IMR-90 (cell line): ENCODE data around the gene LDB2. TPM values are rescaled to one million over a fixed set of nuclear protein-coding genes. Genes with fewer than 3 reads are reported as not detected.

Source experiments
- ATAC-seq: fragments of 200-7000 bp; cut with Tn5 transposase; 2 replicates; pipeline ENCODE4 v1.9.1; 2020; ENCODE audit warnings: low read depth, mild to moderate bottlenecking, moderate library complexity
- BruUV-seq: library from RNA; stranded (reverse); fragments of 400-500 nt; replicated peaks from 2 replicates; lab custom pipeline; 2021; lab: Mats Ljungman, UMichigan
- CTCF ChIA-PET: fragments of 300-600 bp; formaldehyde crosslinking; extraction: SDS; loops from one replicate; lab custom pipeline; 2021; ENCODE audit warnings: antibody characterized with exemption; lab: Yijun Ruan, JAX
- POLR2A ChIA-PET: fragments of 300-600 bp; sonication (Branson Sonifier 250); formaldehyde crosslinking; loops from one replicate; lab custom pipeline; 2022; ENCODE audit warnings: antibody characterized with exemption; ENCODE audit not compliant: unreplicated experiment; lab: Charles Lee
- DNase-seq: peaks from one replicate; pipeline ENCODE4 v3.0.0; 2013
- H2AFZ ChIP-seq: replicated peaks from 2 replicates; pipeline ENCODE3; 2013; ENCODE audit warnings: low read length, mild to moderate bottlenecking; ENCODE audit not compliant: poor library complexity
- H2AK5ac ChIP-seq: 2 replicates; pipeline ENCODE4 v1.6.1; 2013; ENCODE audit warnings: low read depth, low read length, inconsistent platforms
- H2AK9ac ChIP-seq: replicated peaks from 2 replicates; pipeline ENCODE3; 2013; ENCODE audit warnings: mild to moderate bottlenecking, low read depth, low read length, moderate library complexity; ENCODE audit not compliant: poor library complexity
- H2BK120ac ChIP-seq: 2 replicates; pipeline ENCODE4 v1.6.1; 2013; ENCODE audit warnings: low read depth, low read length, inconsistent platforms
- H2BK15ac ChIP-seq: 3 replicates; pipeline ENCODE4 v1.6.1; 2013; ENCODE audit warnings: low read depth, low read length, inconsistent platforms
- H2BK20ac ChIP-seq: 2 replicates; pipeline ENCODE4 v1.6.1; 2013; ENCODE audit warnings: low read depth, mild to moderate bottlenecking, inconsistent platforms, low read length, moderate library complexity
- H2BK5ac ChIP-seq: 2 replicates; pipeline ENCODE4 v1.6.1; 2013; ENCODE audit warnings: mild to moderate bottlenecking, low read depth, low read length, inconsistent platforms; ENCODE audit not compliant: poor library complexity, severe bottlenecking
- H3K14ac ChIP-seq: replicated peaks from 2 replicates; pipeline ENCODE4 v1.6.1; 2013; ENCODE audit warnings: low read depth, low read length, inconsistent platforms
- H3K18ac ChIP-seq: 2 replicates; pipeline ENCODE4 v1.6.1; 2013; ENCODE audit warnings: low read depth, low read length, control low read depth
- H3K23ac ChIP-seq: 2 replicates; pipeline ENCODE4 v1.6.1; 2013; ENCODE audit warnings: low read depth, low read length, inconsistent platforms
- H3K27ac ChIP-seq: 2 replicates; pipeline ENCODE4 v1.5.1; 2013; ENCODE audit warnings: mild to moderate bottlenecking, control low read depth, low read length; ENCODE audit not compliant: insufficient read depth
- H3K27me3 ChIP-seq: 2 replicates; pipeline ENCODE4 v1.6.1; 2013; ENCODE audit warnings: low read length; ENCODE audit not compliant: control insufficient read depth, insufficient read depth
- H3K36me3 ChIP-seq: 2 replicates; pipeline ENCODE4 v1.6.1; 2013; ENCODE audit warnings: low read length, mixed read lengths; ENCODE audit not compliant: control insufficient read depth, insufficient read depth
- H3K4ac ChIP-seq: 2 replicates; pipeline ENCODE4 v1.6.1; 2013; ENCODE audit warnings: low read depth, low read length, inconsistent platforms
- H3K4me1 ChIP-seq: 2 replicates; pipeline ENCODE4 v1.6.1; 2013; ENCODE audit warnings: low read length, mixed read lengths; ENCODE audit not compliant: control insufficient read depth, insufficient read depth
- H3K4me2 ChIP-seq: 2 replicates; pipeline ENCODE4 v1.6.1; 2013; ENCODE audit warnings: low read depth, mild to moderate bottlenecking, control low read depth, low read length, moderate library complexity
- H3K4me3 ChIP-seq: 2 replicates; pipeline ENCODE4 v1.5.1; 2013; ENCODE audit warnings: low read depth, mild to moderate bottlenecking, control low read depth, low read length, moderate library complexity; ENCODE audit not compliant: insufficient read depth
- H3K56ac ChIP-seq: 2 replicates; pipeline ENCODE4 v1.6.1; 2013; ENCODE audit warnings: low read length, inconsistent platforms; ENCODE audit not compliant: insufficient read depth; ENCODE audit errors: extremely low read depth
- H3K79me1 ChIP-seq, 2 experiments: 2 replicates each; pipeline ENCODE4 v1.6.1; 2013; ENCODE audit warnings: low read length in 2 of 2, inconsistent platforms in 1 of 2, low read depth in 1 of 2
- H3K9ac ChIP-seq: 2 replicates; pipeline ENCODE4 v1.6.1; 2013; ENCODE audit warnings: low read depth, low read length, control low read depth
- H3K9me1 ChIP-seq: 2 replicates; pipeline ENCODE4 v1.6.1; 2013; ENCODE audit warnings: low read length, inconsistent platforms; ENCODE audit not compliant: insufficient read depth
- H3K9me3 ChIP-seq: 2 replicates; pipeline ENCODE4 v1.6.1; 2013; ENCODE audit warnings: low read length; ENCODE audit not compliant: control insufficient read depth, insufficient read depth
- H4K20me1 ChIP-seq: 2 replicates; pipeline ENCODE4 v1.6.1; 2013; ENCODE audit warnings: low read length, inconsistent platforms; ENCODE audit not compliant: insufficient read depth
- H4K5ac ChIP-seq: 2 replicates; pipeline ENCODE4 v1.6.1; 2013; ENCODE audit warnings: mild to moderate bottlenecking, low read depth, low read length, control low read depth
- H4K8ac ChIP-seq, 2 experiments: 2 replicates each; pipeline ENCODE4 v1.6.1; 2013; ENCODE audit warnings: low read depth in 2 of 2, low read length in 2 of 2, control low read depth in 1 of 2, inconsistent platforms in 1 of 2
- H4K91ac ChIP-seq: 2 replicates; pipeline ENCODE4 v1.6.1; 2013; ENCODE audit warnings: low read depth, low read length, inconsistent platforms; ENCODE audit not compliant: insufficient read depth
- CHD1 ChIP-seq: IDR thresholded peaks from 2 replicates; pipeline ENCODE4 v1.6.1; 2012; ENCODE audit warnings: low read depth, low read length, improper control_type of control experiment
- FOS ChIP-seq: fragments of 150-350 bp; IDR thresholded peaks from 2 replicates; pipeline ENCODE4 v1.6.1; 2016; ENCODE audit warnings: low read depth, low read length
- MAFK ChIP-seq: IDR thresholded peaks from 2 replicates; pipeline ENCODE4 v1.6.1; 2012; ENCODE audit warnings: low read depth, low read length, improper control_type of control experiment
- MAZ ChIP-seq: IDR thresholded peaks from 2 replicates; pipeline ENCODE4 v1.6.1; 2012; ENCODE audit warnings: low read depth, mild to moderate bottlenecking, low read length, improper control_type of control experiment, moderate library complexity, borderline replicate concordance
- SMC3 ChIP-seq: fragments of 150-350 bp; IDR thresholded peaks from 2 replicates; pipeline ENCODE4 v1.6.1; 2016; ENCODE audit warnings: low read depth, mild to moderate bottlenecking, antibody characterized with exemption, low read length, moderate library complexity
- USF2 ChIP-seq: fragments of 150-350 bp; IDR thresholded peaks from 2 replicates; pipeline ENCODE4 v1.6.1; 2017; ENCODE audit warnings: mild to moderate bottlenecking, antibody characterized with exemption, low read length, low read depth
- WGBS, 2 experiments: methylation state at CpG; one replicate each; pipeline versions ENCODE4 v1.1.5 to v1.1.7; 2013; ENCODE audit warnings: missing lambda C conversion rate in 2 of 2; ENCODE audit not compliant: insufficient read length in 1 of 2; ENCODE audit errors: extremely low coverage in 2 of 2; 5-methylcytosine and 5-hydroxymethylcytosine counted together
- dilution Hi-C: fragments of 300-500 bp; cut with HindIII; formaldehyde crosslinking; loops from one replicate; pipeline ENCODE4 v1.14.3; 2018; ENCODE audit warnings: low sequenced_read_pairs; ENCODE audit not compliant: unreplicated experiment
- in situ Hi-C: fragments of 300-500 bp; cut with MboI; formaldehyde crosslinking; loops from 3 replicates; pipeline ENCODE4 v1.14.3; 2019; ENCODE audit warnings: low sequenced_read_pairs, inconsistent platforms, mixed read lengths
- intact Hi-C: fragments of 100-400 bp; cut with micrococcal nuclease; formaldehyde crosslinking; loops from 2 replicates; pipeline ENCODE4 v1.10.0; 2022
- polyA plus RNA-seq, 3 experiments: library from polyadenylated mRNA; depleted of rRNA; stranded (reverse); fragments of >200 nt; gene quantifications; 2 replicates each; pipeline ENCODE4 v1.2.3, GENCODE V29; 2012; ENCODE audit warnings: low replicate concordance in 1 of 3
- total RNA-seq: library from RNA; depleted of rRNA; stranded (reverse); fragments of >200 nt; gene quantifications from 2 replicates; pipeline ENCODE4 v1.2.3, GENCODE V29; 2012
- TF ChIP-seq, protein P1 (sequence below): conservative IDR thresholded peaks from 2 replicates; pipeline ENCODE4 v1.5.1; 2012; ENCODE audit warnings: mild to moderate bottlenecking, low read depth, low read length, improper control_type of control experiment

LDB2 gene
- total and polyA plus RNA-seq, 2 of the 4 experiments (the other 2 are of a cell fraction): 67.9 to 116 TPM

DNA sequence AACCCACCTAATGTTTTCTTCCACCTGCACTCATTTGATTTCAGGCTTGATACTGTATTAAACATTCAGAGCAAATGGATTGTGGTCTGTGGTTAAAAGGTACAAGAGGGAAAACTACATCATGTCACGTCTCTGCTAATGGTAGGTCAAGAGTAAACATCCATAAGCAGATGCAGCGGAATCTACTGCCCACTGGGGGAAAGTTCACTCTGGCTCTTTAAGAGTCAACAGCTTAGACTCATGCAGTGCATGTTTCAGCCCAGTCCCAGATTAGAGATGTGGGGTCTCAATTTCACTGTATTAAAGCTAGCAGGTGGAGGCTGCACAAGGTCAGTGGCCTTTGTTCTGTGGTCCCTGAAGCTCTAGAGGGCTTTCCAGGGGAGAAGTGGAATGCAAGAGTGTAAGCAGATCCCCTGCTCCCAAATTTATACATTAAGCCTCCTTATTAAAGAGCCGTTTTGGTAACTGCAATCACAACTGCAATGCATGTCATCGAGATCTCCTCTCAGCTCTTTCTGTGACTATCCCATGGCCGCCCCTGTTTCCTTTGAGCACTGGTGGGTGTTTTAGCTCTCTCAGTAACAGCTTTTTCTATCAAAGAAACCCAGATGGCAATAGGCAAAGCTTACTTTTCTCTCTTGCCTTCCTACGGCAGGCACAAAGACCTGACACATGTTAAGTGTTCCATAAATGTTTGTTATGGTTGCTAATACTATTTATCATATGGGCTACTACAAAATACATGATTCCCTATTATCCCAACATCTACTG is 53.4 kb downstream of the LDB2 start:
- Histone ChIP-seq H2BK5ac (peak overlapping the region; percentile 91), H4K20me1 (no peaks in the 10 kb centered on the region), H3K9ac (peak overlapping the region; percentile 20; the same call in 1 of the 2 replicates), H3K27me3 (no peaks in the 10 kb centered on the region), H3K4me3 (no peak overlapping the region), H2BK20ac (peak overlapping the region; percentile 89), H4K91ac (peak overlapping the region; percentile 76), H3K9me1 (peaks cover 6% of the 10 kb centered on the region; the same call in 1 of the 2 replicates), H2AK9ac (peak overlapping the region; percentile 38), H3K36me3 (no peaks in the 10 kb centered on the region), H2AFZ (peak overlapping the region; percentile 54), H3K14ac (peak overlapping the region; percentile 57), H4K8ac (peak overlapping the region; percentile 2 to 84; a peak in 3 of 4 replicates), H2AK5ac (peak overlapping the region; percentile 62; the same call in 1 of the 2 replicates), H3K79me1 (peaks cover 4 to 34% of the 10 kb centered on the region in 2 experiments; a peak in 2 of 4 replicates), H2BK15ac (peak overlapping the region; percentile 92; the same call in 2 of the 3 replicates), H3K4me1 (peaks cover 11% of the 10 kb centered on the region), H3K56ac (peak overlapping the region; percentile 47; the same call in 1 of the 2 replicates), H3K4ac (peak overlapping the region; percentile 87), H3K23ac (peak overlapping the region; percentile 83), H3K27ac (peak overlapping the region; percentile 76), H3K9me3 (no peaks in the 10 kb centered on the region), H3K18ac (peak overlapping the region; percentile 69), H3K4me2 (peak overlapping the region; percentile 80), H2BK120ac (peak overlapping the region; percentile 87), H4K5ac (peak overlapping the region; percentile 26)
- 11% methylated on average over 3 of the region's 6 CpGs; no CpG with 5 or more reads in 1 of the 2 experiments for WGBS, 2 experiments
- in situ Hi-C loops: no loop called here
- dilution Hi-C loops: no loop called here
- ATAC-seq (peak; percentile 90), DNase-seq (peak; percentile 85)
- no peak for TF ChIP-seq MAFK
- no peak for TF ChIP-seq SMC3
- no peak for TF ChIP-seq MAZ
- no peak for TF ChIP-seq CHD1
- TF ChIP-seq USF2: no peak
- TF ChIP-seq FOS: no peak
- TF ChIP-seq, protein P1, sequence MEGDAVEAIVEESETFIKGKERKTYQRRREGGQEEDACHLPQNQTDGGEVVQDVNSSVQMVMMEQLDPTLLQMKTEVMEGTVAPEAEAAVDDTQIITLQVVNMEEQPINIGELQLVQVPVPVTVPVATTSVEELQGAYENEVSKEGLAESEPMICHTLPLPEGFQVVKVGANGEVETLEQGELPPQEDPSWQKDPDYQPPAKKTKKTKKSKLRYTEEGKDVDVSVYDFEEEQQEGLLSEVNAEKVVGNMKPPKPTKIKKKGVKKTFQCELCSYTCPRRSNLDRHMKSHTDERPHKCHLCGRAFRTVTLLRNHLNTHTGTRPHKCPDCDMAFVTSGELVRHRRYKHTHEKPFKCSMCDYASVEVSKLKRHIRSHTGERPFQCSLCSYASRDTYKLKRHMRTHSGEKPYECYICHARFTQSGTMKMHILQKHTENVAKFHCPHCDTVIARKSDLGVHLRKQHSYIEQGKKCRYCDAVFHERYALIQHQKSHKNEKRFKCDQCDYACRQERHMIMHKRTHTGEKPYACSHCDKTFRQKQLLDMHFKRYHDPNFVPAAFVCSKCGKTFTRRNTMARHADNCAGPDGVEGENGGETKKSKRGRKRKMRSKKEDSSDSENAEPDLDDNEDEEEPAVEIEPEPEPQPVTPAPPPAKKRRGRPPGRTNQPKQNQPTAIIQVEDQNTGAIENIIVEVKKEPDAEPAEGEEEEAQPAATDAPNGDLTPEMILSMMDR: no peak
- ChIA-PET POLR2A (interaction anchor here (0.8 kb wide), 1 partner anchor 21 kb away, joined by 3 read pairs; no protein-coding TSS in a partner anchor), CTCF (interaction anchor here (0.5 to 0.7 kb wide), 2 partner anchors 254 to 329 kb away, joined by 3 read pairs; no protein-coding TSS in a partner anchor)
- intact Hi-C loops: no loop called here
- BruUV-seq: no TSS peak
